ENCODE measurements around the gene RANBP17. TPM values are rescaled to one million over a fixed set of nuclear protein-coding genes. Genes with fewer than 3 reads are reported as not detected.

RANBP17 gene
- total and polyA plus RNA-seq, 2 of the 4 experiments (the other 2 are of a cell fraction) = 8.2 to 29.0 TPM

GRCh38 chr5:171023508-171023907 is 161.7 kb downstream of the RANBP17 start:
- in situ Hi-C loops (cut with MboI; ENCODE audit: low sequenced_read_pairs) = no loop called here
- H3K9me1 ChIP-seq (ENCODE audit: insufficient read depth, low read length) = no peaks in the 10 kb centered on the region
- H2BK20ac ChIP-seq (ENCODE audit: low read depth, low read length) = no peak overlapping the region
- no peak overlapping the region for H2BK15ac ChIP-seq (ENCODE audit: low read depth, low read length)
- no peak overlapping the region for H2BK5ac ChIP-seq (ENCODE audit: low read depth, low read length, poor library complexity, severe bottlenecking)
- H4K8ac ChIP-seq (ENCODE audit: low read depth in 2 of 2, low read length in 2 of 2) = no peak overlapping the region
- no peak overlapping the region for H3K4ac ChIP-seq (ENCODE audit: low read depth, low read length)
- no peak overlapping the region for H4K91ac ChIP-seq (ENCODE audit: insufficient read depth, low read depth, low read length)
- H2BK120ac ChIP-seq (ENCODE audit: low read depth, low read length) = no peak overlapping the region
- dilution Hi-C loops (cut with HindIII; ENCODE audit: low sequenced_read_pairs, unreplicated experiment) = no loop called here
- CTCF ChIA-PET = no interaction called here
- no peak overlapping the region for H3K23ac ChIP-seq (ENCODE audit: low read depth, low read length)
- POLR2A ChIA-PET (ENCODE audit: unreplicated experiment) = no interaction called here
- no peak overlapping the region for H3K18ac ChIP-seq (ENCODE audit: low read depth, low read length)
- no peaks in the 10 kb centered on the region for H3K27me3 ChIP-seq (ENCODE audit: control insufficient read depth, insufficient read depth, low read length)
- TF ChIP-seq ELK1 (IDR thresholded peaks at IDR 0.05; ENCODE audit: borderline replicate concordance, low read depth, low read length) = no peak
- no peak for TF ChIP-seq FOS (IDR thresholded peaks at IDR 0.05; ENCODE audit: low read depth, low read length)
- TF ChIP-seq SMC3 (IDR thresholded peaks at IDR 0.05; ENCODE audit: low read depth, low read length) = no peak
- no peak for TF ChIP-seq RCOR1 (IDR thresholded peaks at IDR 0.05; ENCODE audit: insufficient replicate concordance, low read length)
- TF ChIP-seq POLR2A (IDR thresholded peaks at IDR 0.05; ENCODE audit: low read depth, low read length) = no peak
- TF ChIP-seq CHD1 (IDR thresholded peaks at IDR 0.05; ENCODE audit: low read depth, low read length) = no peak
- no peaks in the 10 kb centered on the region for H3K4me1 ChIP-seq (ENCODE audit: control insufficient read depth, insufficient read depth, low read length)
- ATAC-seq (ENCODE audit: low read depth) (no peak), DNase-seq (peak; percentile 1)
- H3K56ac ChIP-seq (ENCODE audit: extremely low read depth, insufficient read depth, low read length) = no peak overlapping the region
- no peak overlapping the region for H3K9ac ChIP-seq (ENCODE audit: low read depth, low read length)
- BruUV-seq (replicated peaks) = no TSS peak
- no peak overlapping the region for H2AK9ac ChIP-seq (replicated peaks; ENCODE audit: low read depth, low read length, poor library complexity)
- H3K4me2 ChIP-seq (ENCODE audit: low read depth, low read length) = no peak overlapping the region
- no peak overlapping the region for H2AK5ac ChIP-seq (ENCODE audit: low read depth, low read length)
- peaks cover 13% of the 10 kb centered on the region for H3K9me3 ChIP-seq (ENCODE audit: control insufficient read depth, insufficient read depth, low read length)
- no peak overlapping the region for H3K27ac ChIP-seq (ENCODE audit: insufficient read depth, low read length)
- H4K20me1 ChIP-seq (ENCODE audit: insufficient read depth, low read length) = no peaks in the 10 kb centered on the region
- intact Hi-C loops (cut with micrococcal nuclease) = no loop called here
- H4K5ac ChIP-seq (ENCODE audit: low read depth, low read length) = no peak overlapping the region
- no peaks in the 10 kb centered on the region; a peak in 1 of 4 replicates for H3K79me1 ChIP-seq (ENCODE audit: low read depth in 1 of 2, low read length in 2 of 2)
- H3K4me3 ChIP-seq (ENCODE audit: insufficient read depth, low read depth, low read length) = no peak overlapping the region
- H3K36me3 ChIP-seq (ENCODE audit: control insufficient read depth, insufficient read depth, low read length) = peaks cover 3% of the 10 kb centered on the region; the same call in 1 of the 2 replicates
- H3K14ac ChIP-seq (replicated peaks; ENCODE audit: low read depth, low read length) = no peak overlapping the region
- no peak overlapping the region for H2AFZ ChIP-seq (replicated peaks; ENCODE audit: low read length, poor library complexity)

Measured in IMR-90 (cell line).